Smooth muscle cell (in vitro differentiated cells): ENCODE measurements around the gene OTX1. TPM values are rescaled to one million over a fixed set of nuclear protein-coding genes. Genes with fewer than 3 reads are reported as not detected.

Source experiments
- DNase-seq: peaks from one replicate; lab custom pipeline; 2025; ENCODE audit not compliant: unreplicated experiment; lab: John Stamatoyannopoulos, UW
- H2AFZ ChIP-seq: fragments of 200-600 bp; sonication (generic); 2 replicates; pipeline ENCODE4 v1.6.0; 2016; ENCODE audit warnings: antibody characterized with exemption, low read depth, mild to moderate bottlenecking
- H3F3A ChIP-seq: fragments of 200-600 bp; sonication (generic); 2 replicates; pipeline ENCODE4 v1.6.0; 2017; ENCODE audit warnings: antibody characterized with exemption, low read depth
- H3K27ac ChIP-seq: fragments of 200-600 bp; sonication (generic); 2 replicates; pipeline ENCODE4 v1.5.1; 2016; ENCODE audit warnings: low read depth, mild to moderate bottlenecking
- H3K27me3 ChIP-seq: fragments of 200-600 bp; sonication (generic); 2 replicates; pipeline ENCODE4 v1.6.1; 2016; ENCODE audit warnings: low read depth, mild to moderate bottlenecking
- H3K36me3 ChIP-seq: fragments of 200-600 bp; sonication (generic); 2 replicates; pipeline ENCODE4 v1.5.1; 2016; ENCODE audit warnings: low read depth
- H3K4me1 ChIP-seq: fragments of 200-600 bp; sonication (generic); 2 replicates; pipeline ENCODE4 v1.5.1; 2016; ENCODE audit warnings: low read depth
- H3K4me2 ChIP-seq: fragments of 200-600 bp; sonication (generic); 2 replicates; pipeline ENCODE4 v1.6.0; 2016; ENCODE audit warnings: mild to moderate bottlenecking
- H3K4me3 ChIP-seq: fragments of 200-600 bp; sonication (generic); 2 replicates; pipeline ENCODE4 v1.5.1; 2016; ENCODE audit warnings: mild to moderate bottlenecking
- H3K79me2 ChIP-seq: fragments of 200-600 bp; sonication (generic); 2 replicates; pipeline ENCODE4 v1.6.0; 2016; ENCODE audit warnings: low read depth, mild to moderate bottlenecking
- H3K9ac ChIP-seq: fragments of 200-600 bp; sonication (generic); 2 replicates; pipeline ENCODE4 v1.6.0; 2016; ENCODE audit warnings: low read depth
- H3K9me3 ChIP-seq: fragments of 200-600 bp; sonication (generic); replicated peaks from 2 replicates; pipeline ENCODE4 v1.5.1; 2016; ENCODE audit warnings: low read depth
- H4K20me1 ChIP-seq: fragments of 200-600 bp; sonication (generic); 2 replicates; pipeline ENCODE4 v1.6.0; 2016; ENCODE audit warnings: low read depth
- CTCF ChIP-seq: fragments of 200-600 bp; sonication (generic); IDR thresholded peaks from 2 replicates; pipeline ENCODE4 v1.5.1; 2017; ENCODE audit warnings: borderline replicate concordance, mild to moderate bottlenecking, antibody characterized with exemption; ENCODE audit not compliant: insufficient read depth, poor library complexity, severe bottlenecking
- WGBS: methylation state at CpG from one replicate; pipeline ENCODE4 v1.1.7; 2016; ENCODE audit warnings: low lambda C conversion rate; 5-methylcytosine and 5-hydroxymethylcytosine counted together
- polyA plus RNA-seq: library from polyadenylated mRNA; unstranded; fragments of >200 nt; fragmentation: Nextera tagmentation; extraction: Ambion mirVana; gene quantifications from 2 replicates; pipeline ENCODE4 v1.2.1, GENCODE V29; 2016
- total RNA-seq: library from RNA; depleted of rRNA; stranded (reverse); fragments of >200 nt; gene quantifications from 2 replicates; pipeline ENCODE4 v1.2.3, GENCODE V29; 2014

The OTX1 gene
- total and polyA plus RNA-seq, 2 experiments from 2014 or later, result 0.35 TPM; not detected in 1

GRCh38 chr2:63093502-63093901 is 42.9 kb downstream of the OTX1 start:
- no peak for TF ChIP-seq CTCF
- Histone ChIP-seq H3K4me2 (no peak overlapping the region), H3K36me3 (no peaks in the 10 kb centered on the region), H3K9me3 (no peaks in the 10 kb centered on the region), H4K20me1 (no peaks in the 10 kb centered on the region), H3K79me2 (no peaks in the 10 kb centered on the region), H3K9ac (no peak overlapping the region), H3K4me1 (peaks cover 14% of the 10 kb centered on the region), H3K4me3 (no peak overlapping the region), H2AFZ (no peak overlapping the region), H3F3A (no peaks in the 10 kb centered on the region), H3K27me3 (no peaks in the 10 kb centered on the region), H3K27ac (no peak overlapping the region)
- DNase-seq, result no peak
- WGBS, result 73% methylated on average over 1 of the region's 1 CpG

DNA sequence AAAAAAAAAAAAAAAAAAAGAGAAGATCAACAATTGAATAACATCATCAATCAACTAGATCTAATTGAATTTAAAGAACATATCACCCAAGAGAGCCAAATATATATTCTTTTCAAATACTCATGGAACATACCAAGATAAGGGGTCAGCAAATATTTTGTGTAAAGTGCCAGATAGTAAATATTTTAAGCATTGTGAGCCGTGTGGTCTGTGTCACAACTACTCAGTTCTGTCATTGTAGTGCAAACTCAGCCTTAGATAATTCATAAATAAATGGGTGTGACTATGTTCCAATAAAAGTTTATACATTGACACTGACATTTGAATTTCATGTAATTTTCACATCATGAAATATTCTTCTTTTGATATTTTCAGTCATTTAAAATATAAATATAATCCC is 45.9 kb downstream of the OTX1 start:
- Histone ChIP-seq H4K20me1 (no peaks in the 10 kb centered on the region), H2AFZ (no peak overlapping the region), H3K4me2 (no peak overlapping the region), H3K36me3 (no peaks in the 10 kb centered on the region), H3K27ac (no peak overlapping the region), H3K9ac (no peak overlapping the region), H3K9me3 (no peaks in the 10 kb centered on the region), H3F3A (no peaks in the 10 kb centered on the region), H3K27me3 (no peaks in the 10 kb centered on the region), H3K4me3 (no peak overlapping the region), H3K79me2 (no peaks in the 10 kb centered on the region), H3K4me1 (peaks cover 14% of the 10 kb centered on the region)
- WGBS, result 87% methylated on average over 1 of the region's 1 CpG
- no peak for TF ChIP-seq CTCF
- DNase-seq, result no peak

GRCh38 chr2:63099032-63099431 is 48.4 kb downstream of the OTX1 start:
- 83% methylated on average over 1 of the region's 1 CpG for WGBS
- Histone ChIP-seq H3K9me3 (no peaks in the 10 kb centered on the region), H3K36me3 (no peaks in the 10 kb centered on the region), H3K27ac (no peak overlapping the region), H3K4me3 (no peak overlapping the region), H3K27me3 (no peaks in the 10 kb centered on the region), H3K4me1 (peaks cover 2% of the 10 kb centered on the region), H2AFZ (no peak overlapping the region), H4K20me1 (no peaks in the 10 kb centered on the region), H3K9ac (no peak overlapping the region), H3F3A (no peaks in the 10 kb centered on the region), H3K79me2 (no peaks in the 10 kb centered on the region), H3K4me2 (no peak overlapping the region)
- no peak for DNase-seq
- no peak for TF ChIP-seq CTCF

DNA sequence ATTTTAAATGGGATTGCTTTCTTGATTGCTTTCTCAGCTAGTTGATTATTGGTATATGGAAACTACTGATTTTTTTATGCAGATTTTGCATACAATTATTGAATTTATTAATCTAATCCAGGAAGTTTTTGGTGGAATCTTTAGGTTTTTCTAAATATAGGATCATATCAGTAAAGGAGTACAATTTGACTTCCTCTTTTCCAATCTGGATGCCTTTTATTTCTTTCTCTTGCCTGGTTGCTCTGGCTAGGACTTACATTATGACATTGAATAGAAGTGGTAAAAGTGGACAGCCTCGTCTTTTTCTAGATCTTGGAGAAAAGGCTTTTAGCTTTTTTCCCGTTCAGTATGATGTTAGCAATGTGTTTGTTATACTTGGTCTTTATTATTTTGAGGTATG is 51.3 kb downstream of the OTX1 start:
- Histone ChIP-seq H3K9ac (no peak overlapping the region), H2AFZ (no peak overlapping the region), H3K27ac (no peak overlapping the region), H3K36me3 (no peaks in the 10 kb centered on the region), H3F3A (no peaks in the 10 kb centered on the region), H3K4me2 (no peak overlapping the region), H3K27me3 (no peaks in the 10 kb centered on the region), H3K9me3 (no peaks in the 10 kb centered on the region), H3K79me2 (no peaks in the 10 kb centered on the region), H4K20me1 (no peaks in the 10 kb centered on the region), H3K4me1 (no peaks in the 10 kb centered on the region), H3K4me3 (no peak overlapping the region)
- no peak for TF ChIP-seq CTCF
- no peak for DNase-seq
- 88% methylated on average over 2 of the region's 2 CpGs for WGBS
